ENCODE results near the gene TIMP4.

Gene TIMP4

DNA sequence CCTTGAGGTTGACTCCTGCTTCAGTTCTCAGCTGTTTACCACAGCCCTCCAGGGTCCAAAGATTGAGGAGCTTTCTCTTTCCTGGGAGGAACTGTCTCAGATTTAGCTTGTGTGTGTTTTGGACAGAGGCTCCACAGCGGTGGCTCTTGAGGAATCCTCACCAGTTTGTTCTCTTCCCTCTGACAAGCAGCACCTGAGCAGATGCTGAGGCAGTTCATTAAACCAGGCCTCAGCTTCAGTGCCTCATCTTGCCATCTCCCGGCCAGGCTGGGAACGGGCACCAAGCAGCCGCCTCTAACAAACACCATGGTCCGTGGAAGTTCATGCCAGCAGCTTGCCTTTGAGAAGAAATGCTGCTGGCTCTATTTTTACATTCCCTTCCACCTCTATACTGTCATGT is 25.8 kb upstream of the TIMP4 start:
- DNase-seq, result no peak

DNA sequence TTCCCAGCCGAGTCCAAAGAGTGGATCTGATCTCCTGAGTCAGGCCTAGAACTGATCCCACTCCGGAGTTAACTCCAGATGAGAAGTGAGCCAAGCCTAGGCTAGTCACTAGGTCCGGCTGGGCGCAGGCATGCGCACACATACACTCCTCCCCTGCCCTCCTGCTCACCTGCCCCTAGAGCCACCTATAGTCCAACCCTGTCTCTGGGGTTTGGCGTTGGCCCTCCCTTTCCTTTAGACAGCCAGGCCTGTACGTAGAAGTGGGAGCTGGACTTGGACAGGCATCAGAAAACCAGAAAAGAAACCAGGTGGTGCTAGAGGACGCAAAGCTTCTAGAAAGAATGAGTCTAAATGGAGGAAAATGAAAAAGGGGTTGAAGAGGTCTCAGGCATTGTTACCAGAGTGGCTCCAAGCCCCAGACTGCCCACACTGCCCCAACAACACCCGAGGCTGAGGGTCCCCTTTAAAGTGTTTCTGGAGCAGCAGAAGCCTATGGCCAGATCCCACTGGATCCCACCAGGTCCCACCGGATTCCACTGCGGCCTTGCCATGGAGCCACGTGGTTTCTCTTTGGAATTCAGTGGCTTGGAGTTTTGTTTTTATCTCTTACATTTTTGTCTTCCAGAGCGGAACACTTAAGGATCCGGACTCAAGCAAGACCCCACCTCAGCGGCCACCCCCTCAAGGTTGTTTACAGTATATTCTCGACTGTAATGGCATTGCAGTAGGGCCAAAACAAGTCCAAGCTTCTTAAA is 24.2 kb upstream of the TIMP4 start:
- DNase-seq, result no peak

DNA sequence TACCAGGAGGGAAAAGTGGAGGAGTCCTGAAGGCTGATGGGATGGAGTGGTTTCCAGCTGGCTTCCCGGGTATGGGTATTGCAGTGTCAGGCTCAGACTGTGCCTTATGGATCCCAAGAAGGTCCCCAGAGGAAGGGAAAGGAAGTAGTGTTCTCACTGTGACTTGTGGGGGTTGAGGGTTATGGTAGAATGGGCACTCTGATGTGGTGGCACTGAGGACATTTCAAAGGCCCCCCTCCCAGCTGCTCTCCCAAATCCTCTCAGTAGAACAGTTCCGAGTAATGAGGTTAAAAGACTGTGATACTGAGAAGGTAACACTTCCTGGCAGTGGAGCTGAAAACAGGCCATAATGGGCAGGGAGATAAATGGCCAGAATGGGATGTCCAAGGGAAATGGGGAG is 23.1 kb upstream of the TIMP4 start:
- DNase-seq, result no peak

DNA sequence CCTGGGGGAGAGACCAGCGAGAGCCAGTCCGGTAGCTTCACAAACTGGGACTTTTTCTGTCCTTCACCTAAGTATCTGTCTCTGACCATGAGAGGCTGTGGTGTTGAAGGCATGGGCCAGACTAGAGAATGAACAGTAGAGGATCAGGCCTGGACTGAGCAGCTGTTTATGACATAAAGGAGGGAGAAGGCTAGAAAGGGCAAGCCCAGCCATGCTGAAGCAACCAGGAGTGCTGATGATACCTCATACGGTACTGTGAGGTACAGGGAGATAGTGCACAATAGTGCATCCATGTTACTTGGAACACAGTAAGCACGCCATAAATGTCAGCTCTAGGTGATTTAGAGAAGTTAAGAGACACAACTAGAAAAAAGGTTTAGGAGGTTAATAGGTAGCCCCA is 22.6 kb upstream of the TIMP4 start:
- no peak for DNase-seq

DNA sequence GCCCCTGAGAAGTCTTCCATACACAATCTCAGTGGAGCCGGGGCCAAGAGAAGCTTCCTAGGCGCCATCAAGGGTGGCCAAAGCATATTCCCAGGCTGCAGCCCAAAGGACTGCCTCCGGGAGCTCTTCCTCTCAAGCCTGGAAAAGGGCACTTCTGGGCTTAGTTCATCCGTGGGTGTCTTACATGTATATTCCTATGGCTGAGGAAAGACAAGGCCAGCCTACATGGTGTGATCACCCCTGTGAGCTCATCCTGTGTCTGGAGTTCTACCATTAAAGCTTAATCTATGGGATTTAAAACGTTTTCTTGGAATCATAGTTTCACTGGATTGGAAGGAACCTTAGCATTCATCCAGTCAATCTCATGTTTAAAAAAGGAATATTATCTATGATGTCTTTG is 21.9 kb upstream of the TIMP4 start:
- no peak for DNase-seq

DNA sequence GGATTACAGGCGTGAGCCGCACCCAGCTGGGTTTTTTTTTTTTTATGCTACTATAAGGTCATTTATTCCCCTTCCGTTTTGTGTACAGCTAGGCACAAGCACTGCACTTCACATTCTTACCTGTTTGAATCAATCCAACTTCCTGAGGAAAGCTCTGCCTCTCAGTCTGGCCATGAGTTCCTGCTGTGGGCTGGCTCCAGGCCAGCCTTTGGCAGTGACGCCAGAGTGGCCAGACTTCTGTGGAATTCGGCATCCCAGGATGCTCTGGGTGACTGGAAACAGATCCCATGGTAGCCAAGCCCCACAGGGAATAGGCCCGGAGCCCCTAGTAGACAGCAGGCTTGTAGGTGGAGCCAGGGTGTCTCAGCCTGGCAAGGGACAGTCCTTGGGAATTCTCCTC is 21.5 kb upstream of the TIMP4 start:
- no peak for DNase-seq

DNA sequence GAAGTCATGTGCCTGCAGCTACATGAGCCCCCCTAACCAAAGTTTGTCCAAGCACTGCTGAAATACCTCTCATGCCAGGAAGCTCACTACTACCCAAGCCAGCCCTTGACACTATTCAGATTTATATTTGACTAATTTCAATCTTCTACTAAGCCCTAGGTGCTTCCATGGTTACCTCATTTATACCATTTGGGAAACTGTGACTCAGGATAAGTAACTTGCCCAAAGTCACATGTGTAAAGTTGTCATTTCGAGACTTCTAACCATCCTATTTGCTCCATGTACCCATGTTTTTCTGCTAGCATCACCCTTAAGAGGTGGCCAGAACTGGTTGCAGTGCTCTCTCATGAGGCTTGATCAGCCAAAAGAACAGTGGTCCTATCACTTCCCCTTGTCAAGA is 20.7 kb upstream of the TIMP4 start:
- no peak for DNase-seq

DNA sequence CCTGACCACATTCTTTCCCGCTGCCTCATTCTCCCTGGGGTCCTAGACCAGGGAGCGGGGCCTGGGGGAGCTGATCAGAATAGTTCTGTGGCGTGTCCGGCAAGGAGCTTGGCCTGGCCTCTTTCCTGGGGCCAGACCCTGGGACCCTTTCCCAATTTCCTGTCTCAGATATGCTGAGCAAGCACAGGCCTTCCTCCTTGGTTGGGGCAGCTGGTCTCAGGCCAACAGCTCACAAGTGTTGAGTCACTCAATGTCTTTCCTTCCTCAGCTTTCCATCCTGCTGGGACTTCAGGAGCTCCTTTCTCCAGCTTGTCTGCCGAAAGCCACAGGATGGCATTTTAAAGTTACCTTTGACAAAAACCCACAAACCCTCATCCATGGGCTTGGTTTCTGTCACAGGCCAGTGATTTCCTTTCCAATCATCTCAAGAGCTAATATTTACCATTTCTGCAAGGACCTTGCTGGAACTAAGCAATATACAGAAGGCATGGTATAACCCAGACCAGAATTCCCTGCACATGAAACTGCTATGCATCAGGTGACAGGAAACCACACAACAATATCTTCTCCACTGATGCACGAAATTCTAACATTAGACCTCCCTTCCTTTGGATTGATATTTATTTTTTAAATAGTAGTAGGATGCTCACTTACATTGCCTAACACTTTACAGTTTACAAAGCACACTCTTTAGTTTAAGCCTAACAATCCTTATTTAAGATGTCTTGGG is 19.5 kb upstream of the TIMP4 start:
- DNase-seq, result no peak

DNA sequence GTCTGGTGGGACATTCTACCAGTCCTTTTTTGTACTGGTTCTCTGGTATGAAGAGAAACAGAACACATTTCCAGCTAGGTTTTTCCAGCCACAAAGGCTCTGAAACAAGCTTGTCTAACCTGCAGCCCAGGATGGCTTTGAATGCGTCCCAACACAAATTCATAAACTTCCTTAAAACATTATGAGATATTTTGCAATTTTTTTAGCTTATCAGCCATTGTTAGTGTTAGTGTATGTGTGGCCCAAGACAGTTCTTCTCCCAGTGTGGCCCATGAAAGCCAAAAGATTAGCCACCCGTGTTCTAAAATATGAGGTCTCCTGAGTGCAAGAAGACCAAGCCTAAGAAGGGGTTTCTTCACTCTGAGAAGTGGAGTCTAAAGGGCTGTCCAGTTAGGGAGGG is 18.4 kb upstream of the TIMP4 start:
- no peak for DNase-seq

DNA sequence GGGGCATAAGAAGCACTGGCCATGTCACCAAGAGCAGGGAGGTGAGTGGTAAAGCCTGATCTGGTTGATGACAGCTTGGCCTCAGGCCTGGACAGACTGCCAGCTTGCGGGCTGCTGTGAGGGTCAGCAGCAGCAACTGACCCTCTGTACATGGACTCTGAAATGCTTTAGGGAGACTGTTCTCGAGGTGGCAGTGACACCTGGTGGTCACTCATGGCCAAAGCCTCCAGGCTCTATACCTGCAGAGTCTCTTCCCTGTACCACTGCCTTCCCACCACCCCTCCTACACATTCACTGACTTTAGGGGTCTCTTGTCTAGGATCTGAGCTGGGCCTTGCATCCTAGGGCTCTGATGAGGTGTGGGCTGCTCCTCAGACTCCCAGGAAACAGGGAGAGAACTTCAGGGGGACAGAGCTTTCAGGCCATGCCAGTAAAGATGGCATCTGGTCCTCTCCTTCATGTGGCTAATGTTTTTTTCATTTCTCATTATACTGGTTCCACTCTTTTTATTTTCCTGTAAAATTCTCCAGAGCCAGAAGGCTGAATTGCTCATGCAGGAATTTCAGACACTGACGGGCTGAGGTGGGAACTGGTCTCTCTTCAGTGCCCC is 17.2 kb upstream of the TIMP4 start:
- peak; percentile 7 for DNase-seq

DNA sequence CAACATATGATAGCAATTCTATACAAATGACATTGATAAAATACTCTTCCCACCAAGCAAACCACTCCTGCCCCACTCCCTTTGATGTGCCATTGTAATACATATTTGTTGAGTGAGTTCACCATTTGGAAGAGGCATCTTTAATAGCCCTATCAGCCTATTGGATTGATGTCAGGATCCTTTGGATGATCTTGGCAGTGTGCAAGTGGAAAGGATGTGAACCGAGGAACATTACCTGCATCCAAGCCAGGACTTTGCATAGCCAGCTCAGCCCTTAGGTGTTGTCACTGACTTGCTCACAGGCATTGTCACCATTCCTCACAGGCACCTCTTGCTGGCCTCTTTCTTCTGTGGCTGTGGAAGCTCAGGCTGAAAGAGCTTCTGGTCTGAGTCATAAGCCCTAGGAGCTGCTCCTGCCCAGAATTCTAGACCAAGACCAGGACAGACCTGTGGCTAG is 16.5 kb upstream of the TIMP4 start:
- no peak for DNase-seq

DNA sequence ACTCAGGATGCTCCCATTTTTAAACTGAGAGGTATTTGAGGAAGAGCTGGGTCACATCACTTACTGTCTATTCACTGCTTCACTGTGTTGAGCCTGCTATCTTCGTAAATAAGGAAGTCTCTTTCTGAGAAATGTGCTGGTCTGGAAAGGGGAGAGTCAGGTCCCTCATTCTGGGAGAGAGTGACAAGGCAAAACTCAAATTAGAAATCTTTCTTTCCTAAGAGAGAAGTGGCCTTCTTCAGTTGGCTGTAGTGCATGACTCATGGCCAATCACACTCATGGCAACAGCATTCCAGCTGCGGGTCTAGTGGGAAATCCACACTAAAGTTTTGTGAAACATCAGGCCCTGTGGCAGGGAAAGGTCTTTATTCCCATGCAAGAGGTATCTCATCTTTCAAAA is 11.5 kb upstream of the TIMP4 start:
- DNase-seq, result no peak

DNA sequence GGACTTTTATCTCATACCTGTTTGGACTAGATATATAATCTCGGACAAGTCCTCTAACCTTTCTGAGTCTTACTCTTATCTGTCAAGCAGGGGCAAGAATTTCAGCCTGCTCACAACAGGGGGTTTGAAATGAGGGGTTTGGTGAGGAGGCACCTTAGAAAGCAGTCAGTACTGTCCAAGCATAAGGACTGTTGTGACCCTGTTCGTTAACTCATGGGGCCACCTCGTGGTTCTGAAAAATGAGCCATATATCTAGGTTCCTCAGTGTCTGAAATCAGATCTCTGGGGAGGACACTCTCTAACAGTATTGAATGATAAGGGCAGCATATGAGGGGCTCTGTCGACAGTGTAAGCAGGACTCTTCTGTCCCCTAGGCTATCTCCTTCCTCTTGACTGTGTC is 7.2 kb upstream of the TIMP4 start:
- DNase-seq, result no peak

DNA sequence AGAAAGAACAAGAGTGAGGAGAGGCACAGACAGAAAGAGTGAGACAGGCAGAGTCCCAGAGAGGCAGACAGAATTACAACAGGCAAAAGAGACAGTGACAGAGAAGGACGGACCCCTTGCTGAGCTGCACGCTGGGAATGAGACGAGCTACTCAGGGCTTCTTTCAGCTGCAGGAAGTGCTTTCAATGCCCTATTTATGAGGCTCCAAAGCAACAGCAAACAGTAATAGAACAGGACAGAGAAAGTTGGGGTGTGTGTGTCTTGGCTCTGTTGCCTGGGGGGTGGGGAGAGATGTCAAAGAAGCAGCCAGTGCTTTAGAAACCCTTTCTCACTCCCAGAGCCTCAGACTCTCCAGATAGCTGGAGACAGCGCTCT is 502 bp upstream of the TIMP4 start:
- no peak for DNase-seq

DNA sequence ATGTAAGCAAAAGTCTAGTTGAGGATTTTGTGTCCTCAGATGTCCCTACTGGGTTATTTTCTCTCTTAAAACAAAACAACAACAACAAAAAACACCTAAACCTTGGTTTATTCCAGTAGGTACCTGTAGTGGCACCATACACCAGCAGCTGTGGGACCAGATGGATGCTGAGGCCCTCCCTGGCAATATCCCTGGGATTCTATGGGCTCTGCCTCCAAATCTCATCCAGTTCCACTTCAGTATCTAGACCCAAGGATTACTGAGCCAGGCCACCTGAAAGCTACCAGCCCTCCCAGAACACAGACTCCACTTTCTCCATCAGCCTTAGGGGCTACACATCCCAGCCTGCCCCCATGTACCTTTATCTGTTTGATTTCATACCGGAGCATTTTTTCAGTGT is 1.7 kb downstream of the TIMP4 start:
- DNase-seq, result no peak

DNA sequence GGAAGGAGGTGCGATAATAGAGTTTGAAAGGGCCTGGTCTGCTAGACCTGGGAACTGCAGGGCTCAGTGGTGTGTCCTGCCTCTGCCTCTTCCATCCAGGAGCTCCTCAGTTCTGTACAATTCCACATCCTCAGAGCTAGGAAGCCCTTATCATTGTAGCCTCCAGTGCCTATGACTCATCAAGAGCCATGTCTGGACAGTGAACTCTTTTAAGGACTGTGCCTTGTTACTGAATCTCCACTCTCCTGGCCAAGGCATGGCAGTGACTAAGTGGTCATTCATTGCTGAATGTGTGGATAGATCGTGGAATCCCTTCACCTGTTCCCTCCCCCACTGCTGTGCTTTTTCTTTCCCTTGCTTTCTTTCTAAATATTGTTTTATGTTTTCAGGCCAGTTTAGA is 2.9 kb downstream of the TIMP4 start:
- no peak for DNase-seq

DNA sequence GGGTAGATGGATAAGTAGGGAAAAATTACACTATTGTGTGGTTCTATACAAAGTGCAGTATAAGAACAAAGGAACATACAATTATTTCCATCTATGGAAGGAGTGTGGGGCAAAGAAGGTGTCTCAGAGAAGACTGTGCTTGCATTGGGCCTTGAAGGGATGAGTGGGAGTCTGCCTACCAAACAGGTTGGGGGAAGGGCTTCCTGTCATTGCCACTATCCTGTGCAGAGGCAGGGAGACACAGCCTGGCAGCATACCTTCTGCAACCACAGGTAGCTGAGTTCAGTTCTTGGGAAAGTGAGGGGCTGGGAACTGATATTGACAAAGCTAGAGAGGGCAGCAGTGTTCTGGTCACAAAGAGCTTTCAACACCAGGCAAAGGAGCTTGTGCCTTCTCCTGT is 3.4 kb downstream of the TIMP4 start:
- no peak for DNase-seq

DNA sequence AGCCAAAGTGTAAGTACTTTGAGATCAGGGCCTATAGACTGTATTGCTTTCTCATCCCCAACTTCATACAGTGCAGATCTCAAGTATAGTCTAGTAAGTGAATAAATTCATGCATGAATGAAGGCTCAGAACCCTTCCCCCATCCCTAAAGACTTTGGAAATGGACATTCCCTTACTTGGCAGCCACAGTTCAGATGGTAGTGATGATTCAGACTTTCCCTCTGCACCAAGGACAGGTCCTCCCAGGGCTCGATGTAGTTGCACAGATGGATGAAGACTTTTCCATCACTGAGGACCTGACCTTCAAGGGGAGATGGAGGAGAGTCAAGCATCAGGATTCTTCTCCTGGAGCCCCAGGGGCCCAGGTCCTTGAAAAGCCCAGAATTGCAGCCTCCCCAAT is 4.6 kb downstream of the TIMP4 start:
- DNase-seq, result no peak

DNA sequence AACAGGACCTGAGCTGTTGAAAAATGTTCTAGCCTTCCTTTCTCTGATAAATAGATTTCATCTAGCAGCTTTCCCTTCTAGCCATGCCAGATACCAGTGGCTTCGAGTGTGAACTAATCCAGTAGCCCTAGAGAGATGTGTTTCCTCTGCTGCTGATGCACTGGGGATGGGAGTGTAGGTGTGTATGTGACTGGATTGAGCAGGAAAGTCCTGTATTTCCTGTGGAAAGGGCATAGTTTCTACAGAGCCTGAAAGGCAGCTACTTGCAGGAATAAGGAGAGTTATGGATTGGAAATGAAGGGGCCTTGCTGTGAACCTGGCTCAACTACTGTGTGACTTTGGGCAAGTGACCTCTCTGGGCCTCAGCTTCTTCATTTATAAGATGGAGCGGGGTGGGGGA is 8.6 kb downstream of the TIMP4 start:
- no peak for DNase-seq

DNA sequence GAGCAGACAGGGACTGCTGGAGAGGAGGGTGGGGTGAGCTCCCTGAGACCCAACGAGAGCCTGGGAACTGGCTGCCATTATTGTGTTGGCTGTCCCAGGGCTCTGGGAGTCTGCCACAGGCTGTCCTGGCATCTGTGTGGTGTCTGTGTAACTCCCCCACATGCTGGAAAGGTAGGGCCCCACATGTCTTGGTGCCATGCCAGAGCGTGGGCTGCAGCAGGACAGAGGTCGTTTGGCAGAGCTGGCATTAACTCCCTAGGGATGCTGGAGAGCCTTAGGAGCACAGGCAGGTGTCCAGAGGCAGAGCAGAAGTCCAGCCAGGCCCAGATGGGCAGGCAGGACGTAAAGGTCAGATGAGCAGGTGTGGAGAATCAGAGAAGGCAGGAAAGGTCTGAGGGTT is 9.7 kb downstream of the TIMP4 start:
- DNase-seq, result no peak

DNA sequence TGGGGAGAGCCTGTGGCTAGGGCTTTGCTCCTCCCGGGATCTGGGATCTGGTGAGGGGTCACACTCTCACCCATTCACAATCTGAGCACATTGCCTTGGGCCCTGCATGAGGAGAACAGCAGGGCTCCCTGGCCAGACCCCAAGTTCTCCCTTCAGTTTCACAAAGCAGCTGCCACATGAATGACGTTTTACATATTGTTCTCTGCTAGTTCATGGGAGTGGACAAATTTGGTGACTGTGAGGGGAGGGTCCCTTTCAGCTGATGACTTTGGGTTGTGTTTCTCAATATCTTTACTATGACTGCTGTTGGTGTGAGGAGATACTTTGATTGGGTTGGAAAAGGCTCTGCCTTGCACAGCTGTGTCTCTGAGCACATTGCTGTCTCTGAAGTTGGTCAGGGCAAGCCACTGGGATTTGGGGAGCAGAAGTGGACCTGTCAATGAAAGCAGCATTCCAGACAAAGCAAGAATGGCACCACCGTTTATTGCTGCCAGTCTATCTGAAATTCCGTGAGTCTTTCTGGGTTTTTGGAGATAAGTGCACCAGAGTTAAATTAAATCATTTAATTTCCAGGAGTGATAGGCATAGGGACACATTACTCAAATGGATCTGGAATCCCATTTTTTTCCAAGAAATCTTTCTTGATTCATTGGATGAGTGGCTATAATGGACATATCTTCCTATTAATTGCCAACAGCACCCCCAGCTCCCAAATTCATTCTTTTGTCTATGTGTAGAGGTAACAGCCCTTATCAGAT is 10.3 kb downstream of the TIMP4 start:
- no peak for DNase-seq

DNA sequence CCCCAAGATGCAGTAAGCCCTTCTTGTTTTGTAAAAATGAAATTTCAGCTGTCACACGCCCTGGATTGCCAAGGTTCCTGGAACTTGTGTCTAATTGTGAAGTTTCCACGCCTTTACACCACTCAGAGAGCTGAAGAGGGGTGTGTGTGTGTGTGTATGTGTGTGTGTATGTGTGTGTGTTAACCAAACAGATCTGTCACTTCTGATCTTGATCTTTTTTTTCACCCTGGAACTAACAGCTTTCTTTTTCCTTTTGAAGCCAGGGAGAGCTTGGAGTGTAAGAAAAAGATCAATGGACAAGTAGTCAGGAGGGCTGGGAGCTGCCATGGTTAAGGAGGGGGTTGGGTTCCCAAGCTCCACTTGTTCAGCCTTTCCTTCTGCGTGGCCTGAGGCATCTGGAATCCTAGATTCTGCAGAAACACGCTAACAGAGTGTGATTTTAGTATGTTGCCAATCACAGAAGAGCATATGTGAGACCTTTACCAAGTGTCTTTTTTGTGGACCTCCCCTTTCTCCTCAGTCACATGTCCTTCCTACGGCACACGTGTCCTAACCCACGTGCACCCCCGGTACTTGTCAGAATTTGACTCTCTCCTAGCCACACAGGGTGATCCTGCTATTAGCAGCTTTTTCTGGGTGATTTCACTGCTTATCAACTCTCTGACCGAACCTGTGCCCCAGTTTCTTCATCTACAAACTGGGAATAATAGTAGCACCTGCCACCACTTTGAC is 11.5 kb downstream of the TIMP4 start:
- no peak for DNase-seq

DNA sequence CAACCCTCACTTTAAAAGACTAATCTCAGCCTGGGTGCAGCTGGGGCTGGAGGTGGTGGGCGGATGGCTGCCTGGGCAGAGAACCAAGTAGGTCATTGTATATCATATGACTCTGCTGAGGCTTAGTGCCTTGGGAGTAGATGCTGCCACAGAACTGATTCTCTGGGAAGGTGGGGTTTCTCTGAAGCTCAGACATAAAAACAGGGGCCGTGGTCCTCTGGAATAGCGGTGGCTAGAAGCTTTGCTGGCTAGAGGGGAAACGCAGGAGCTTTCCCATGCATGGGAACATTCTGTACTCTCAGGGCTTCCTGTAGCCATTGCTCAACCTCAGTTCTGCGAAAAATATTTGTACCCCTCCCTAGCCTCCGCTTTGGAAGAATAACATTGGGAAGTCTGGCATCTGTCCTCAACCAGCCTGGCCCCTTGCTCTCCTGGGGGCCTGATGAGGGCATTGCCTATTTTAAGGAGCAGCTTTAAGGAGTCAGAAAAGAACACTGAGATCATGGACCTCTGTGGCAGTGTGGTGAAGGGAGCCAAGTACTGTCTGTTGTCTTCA is 14.7 kb downstream of the TIMP4 start:
- no peak for DNase-seq
